GM21390 (cell line): ENCODE results near the gene RIT2.

Experiments used
- ATAC-seq: cut with Tn5 transposase; IDR thresholded peaks from one replicate; pipeline ENCODE4 v1.9.1; 2021; ENCODE audit not compliant: unreplicated experiment

RIT2 gene

DNA sequence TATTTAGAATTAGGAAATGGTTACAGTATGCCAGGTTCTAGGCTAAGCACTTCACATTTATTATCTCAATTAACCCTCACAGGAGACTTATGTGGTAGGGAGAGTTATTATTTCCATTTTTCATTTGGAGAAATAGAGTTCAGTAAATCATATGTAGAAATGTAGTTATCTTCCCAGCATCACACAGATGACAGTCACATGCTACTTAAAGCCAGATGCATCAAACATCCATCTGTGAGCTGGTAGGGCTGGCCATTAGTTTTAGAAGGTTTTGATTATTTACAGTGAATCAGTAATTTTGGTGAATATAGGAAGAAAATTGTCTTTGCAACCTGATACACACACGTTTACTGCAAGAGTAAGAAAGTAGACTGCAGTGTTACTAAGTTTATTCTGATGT, 97.9 kb downstream of the RIT2 start:
- ATAC-seq = no peak

DNA sequence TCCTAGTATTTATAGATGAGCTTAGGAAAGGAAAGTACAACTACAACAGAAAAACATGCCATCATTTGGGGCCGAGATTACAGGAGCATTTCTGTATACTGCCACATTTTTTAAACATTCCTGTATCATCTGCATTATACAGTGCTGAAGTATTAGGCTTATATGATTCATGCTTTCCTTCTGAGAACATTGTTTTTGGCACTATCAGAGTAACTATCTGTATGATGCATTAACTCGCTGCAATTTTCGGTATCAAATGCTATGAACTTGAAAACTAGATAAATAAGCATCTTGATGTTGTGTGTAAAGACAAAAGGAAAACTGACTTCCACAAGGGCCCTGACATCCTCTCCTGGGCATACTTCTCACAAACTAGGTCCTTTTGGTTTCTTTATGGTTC, 102.0 kb downstream of the RIT2 start:
- no peak for ATAC-seq

DNA sequence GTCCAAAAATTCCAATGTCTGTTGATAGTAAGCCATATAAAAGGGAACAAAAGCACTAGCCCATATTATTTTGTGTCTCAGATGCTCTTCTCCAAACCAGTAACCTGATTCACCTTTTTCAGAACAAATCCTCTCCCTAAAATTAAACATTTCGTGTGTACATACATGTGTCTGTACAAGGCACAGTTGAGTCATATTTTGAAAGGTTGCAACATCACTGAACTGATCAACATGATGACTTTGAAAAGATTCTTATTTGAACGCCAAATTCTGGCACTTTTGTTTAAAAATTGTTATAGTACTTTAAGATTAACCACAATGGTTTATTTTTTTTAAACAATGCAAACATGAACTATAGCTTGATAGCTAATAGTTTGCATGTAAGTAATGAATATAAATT, 102.5 kb downstream of the RIT2 start:
- ATAC-seq = no peak

DNA sequence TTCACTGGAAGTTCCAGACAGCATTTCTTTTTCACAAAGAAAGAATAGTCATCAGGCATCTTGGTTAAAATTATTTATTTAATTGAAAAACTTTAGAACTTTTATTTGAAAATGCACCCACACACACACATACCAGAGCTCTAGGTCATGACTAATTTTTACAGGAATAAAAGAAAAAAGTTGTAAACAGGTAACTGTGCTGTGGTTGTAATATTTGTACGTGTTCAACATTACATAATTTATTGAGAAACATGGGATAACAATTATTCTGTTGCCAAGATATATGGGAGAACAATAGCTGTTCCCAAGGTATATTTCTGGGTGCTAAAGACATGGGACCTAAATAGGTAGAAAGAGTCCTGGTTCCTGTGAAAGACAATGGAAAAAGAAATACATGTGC, 104.9 kb downstream of the RIT2 start:
- ATAC-seq = no peak

DNA sequence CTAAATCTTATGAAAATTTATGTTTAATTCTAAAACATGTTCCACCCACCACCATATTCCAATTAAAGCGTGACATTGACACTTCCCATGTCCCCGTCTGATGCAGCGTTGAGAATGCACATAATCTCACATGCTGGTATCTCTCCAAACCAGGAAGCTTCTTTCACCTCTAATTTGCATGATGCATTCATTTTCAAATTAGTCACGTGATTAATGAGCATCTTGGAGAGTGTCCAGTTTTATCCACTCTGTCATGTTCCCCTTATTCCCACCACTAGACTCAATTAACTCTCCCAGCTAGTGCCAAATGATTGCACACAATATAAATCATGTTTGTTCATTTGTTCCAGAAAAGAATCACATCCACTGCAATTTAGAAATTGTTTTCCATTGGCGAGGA, 105.8 kb downstream of the RIT2 start:
- no peak for ATAC-seq

DNA sequence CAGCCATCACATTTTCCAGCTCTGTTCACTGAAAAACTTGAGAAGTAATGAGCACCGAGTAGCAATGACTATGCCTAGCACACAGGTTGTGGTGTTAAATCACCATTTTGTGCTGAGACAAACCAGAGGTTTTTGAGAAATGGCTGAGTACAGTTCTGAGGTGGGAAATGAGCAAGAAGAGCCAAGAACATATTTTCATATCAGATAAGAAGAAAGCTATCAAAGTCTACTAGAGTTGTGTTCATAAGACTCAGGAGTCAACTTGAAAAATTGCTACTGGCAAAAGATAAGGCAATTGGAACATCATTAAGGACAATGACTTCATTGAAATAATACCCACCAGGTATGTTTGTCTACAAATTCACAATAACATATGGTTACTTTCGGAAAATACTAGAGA, 108.1 kb downstream of the RIT2 start:
- no peak for ATAC-seq

DNA sequence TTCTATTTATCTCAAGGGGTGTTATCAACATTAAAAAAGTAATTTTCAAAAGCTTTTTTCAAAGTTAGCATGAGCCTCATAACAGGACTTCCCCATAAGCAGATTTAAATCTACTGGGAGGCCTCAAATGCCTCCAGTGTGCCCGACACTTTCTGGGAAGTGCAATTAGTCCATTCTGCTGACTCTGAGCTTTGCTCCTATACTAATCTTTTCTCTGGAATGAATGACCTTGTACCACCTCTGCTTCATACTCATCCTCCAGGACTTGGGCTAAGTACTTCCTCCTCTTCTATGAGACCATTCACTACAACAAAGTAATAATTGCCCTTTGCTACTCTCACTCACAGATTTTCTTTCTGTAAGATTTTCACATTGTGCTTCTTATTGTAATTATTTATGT, 111.1 kb downstream of the RIT2 start:
- no peak for ATAC-seq

DNA sequence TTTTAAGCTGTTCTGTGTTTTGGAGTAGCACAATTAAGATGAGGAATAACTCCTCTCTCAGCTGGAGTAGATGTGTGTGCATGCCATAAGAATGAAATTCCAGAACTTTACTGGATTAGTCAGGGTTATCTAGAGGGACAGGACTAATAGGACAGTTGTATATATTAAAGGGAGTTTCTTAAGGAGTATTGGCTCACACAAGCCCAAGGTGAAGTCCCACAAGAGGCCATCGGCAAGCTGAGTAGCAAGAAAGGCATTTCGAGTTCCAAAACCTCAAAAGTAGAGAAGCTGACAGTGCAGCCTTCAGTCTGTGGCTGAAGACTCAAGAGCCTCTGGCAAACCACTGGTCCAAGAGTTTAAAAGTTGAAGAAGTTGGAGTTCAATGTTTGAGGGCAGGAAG, 113.7 kb downstream of the RIT2 start:
- no peak for ATAC-seq

DNA sequence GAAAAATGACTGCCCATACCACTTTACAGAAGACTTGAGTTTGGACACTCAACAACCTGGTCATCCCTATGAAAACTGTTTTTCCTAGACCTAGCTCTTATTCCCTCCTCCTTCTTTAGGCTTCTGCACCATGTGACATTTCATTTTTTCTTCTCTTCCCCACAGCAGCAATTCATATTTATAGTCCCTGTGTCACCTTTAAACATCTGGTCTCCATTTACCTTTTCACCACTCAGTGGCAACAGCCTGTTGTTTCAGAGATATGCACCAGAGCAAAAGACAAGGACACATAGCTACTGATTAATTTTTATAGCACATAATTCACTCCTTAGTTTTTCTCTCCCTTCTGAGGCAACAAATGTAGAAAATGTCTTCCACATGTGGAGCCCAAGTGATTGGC, 118.7 kb downstream of the RIT2 start:
- no peak for ATAC-seq

DNA sequence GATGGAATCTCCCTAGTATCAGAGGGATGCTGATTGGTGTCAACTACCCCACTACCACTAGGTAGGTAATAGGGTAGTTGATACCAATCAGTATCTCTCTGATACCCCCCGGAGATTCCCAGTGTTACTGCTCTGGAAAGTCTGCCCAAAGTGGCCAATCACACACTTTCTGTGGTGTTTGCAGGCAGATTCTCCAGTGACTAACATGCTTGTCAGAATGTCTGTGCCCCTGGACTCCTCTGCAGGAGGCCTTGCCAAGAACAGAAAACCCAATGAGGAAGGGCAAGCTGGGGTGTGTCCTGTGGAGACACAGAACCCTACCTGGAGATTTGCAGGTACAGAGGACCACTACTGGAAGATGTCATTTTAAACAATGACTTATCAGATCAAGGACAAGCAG, 135.1 kb downstream of the RIT2 start:
- no peak for ATAC-seq

DNA sequence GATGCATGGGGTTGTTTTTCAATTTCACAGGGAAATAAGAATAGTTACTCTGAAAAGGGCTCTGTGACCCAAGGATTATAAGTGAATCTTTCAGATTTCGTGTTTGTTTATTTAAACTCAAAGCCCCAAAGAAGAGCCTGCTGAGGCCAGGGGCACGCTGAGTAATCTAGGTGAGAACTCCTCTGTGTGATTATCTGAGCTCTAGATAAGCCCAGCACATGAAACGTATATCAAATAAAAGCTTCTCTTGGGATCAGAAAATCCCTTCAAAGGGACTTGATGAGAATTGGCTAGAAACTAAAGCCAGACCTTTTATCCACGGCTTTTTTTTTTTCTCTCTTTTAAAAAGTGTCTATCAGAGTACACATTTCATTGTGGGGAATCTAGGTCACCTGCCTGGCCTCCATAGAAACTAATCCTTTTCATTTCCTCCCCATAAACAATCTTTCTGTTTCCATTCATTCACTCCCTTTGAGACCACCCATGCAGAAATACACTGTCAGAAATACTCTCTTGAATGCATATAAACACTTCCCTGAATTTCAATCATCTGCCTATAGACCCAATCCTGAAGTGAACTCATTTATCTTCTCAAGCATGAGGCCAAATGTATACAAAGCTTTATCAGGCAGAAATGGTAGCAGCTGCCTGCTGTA, 137.4 kb downstream of the RIT2 start:
- ATAC-seq = no peak

DNA sequence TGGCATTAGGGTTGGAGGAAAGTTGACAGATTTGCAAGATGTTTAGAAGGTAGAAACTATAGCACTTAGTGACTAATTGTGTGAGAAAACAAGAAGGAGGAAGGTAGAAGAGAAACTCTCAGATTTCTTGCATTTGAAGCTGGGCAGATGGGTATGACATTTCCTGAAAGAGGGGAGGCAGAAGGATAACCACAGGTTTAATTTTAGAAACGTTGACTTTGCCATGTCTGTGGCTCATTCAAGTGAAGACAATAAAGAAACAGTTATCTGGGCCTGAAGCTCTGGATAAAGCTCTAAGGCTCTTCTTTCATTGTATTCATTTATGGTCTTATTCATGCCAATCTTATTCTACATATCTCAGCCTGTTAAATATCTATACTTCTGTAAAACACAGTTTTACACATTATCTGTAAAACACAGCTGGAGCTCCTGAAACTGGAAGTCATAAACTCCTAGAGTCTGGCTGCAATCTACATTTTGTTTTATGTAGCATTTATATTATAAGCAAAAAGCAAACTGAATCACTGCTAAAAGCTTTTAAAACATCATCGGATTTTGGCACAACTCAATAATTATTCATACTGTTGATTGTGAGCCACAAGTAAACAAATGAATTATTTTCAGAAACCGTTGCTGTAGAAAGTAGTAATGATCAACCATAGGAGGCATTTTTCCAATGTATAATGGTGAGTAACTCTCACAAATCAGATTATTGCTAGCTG, 138.5 kb downstream of the RIT2 start:
- no peak for ATAC-seq

DNA sequence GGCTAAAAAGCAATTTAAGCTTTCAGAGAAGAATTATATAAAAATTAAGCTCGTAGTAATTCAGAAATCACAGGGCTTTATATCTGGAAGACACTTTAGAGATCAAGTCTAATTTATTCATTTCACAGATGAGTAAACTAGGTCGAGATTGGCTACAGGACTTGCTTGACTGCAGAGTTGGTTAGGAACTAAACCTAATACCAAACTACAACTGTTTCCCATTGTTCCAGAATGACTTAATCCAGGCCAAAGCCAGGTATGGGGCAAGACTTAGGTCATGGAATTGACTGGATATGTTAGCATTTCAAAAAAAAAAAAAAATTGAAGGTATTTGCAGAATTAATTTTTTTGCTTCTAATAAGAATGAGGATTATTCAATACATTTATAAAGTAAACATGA, 146.1 kb downstream of the RIT2 start:
- ATAC-seq = no peak

DNA sequence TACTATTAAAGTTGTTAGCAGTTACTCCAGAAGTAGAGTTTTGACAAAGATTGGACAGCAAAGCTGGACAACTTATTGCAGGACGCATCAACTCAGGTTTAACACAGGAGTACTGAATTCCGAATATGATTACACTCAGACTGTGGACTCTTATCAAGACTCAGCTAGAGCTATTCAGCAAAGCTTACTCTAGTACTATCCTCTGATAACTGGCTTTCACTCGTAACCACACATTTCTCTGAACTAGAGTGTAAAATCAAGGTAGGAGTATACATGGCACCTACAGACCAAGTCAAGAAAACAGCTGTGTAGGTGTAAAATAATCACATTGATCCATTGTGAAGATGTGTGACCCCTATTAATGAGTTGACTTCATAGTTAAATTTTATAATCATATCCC, 154.2 kb downstream of the RIT2 start:
- ATAC-seq = no peak

DNA sequence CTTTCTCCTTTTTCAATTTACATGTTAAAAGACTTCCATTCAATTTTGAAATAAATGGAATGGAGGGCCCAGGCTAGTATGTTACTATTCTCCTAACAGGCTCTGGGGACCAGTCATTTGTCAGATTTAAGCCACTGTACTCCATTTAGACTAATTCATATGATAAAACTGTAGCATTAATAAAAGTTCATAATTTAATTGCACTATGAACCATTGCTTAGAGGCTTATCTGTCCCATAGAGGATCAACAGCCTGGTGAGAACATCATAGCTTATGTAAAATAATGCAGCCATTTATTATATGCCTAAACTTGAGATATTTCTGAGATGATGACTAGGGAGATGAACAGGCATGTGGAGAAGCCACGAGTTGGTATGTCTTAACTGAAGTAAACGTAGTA, 156.0 kb downstream of the RIT2 start:
- ATAC-seq = no peak

DNA sequence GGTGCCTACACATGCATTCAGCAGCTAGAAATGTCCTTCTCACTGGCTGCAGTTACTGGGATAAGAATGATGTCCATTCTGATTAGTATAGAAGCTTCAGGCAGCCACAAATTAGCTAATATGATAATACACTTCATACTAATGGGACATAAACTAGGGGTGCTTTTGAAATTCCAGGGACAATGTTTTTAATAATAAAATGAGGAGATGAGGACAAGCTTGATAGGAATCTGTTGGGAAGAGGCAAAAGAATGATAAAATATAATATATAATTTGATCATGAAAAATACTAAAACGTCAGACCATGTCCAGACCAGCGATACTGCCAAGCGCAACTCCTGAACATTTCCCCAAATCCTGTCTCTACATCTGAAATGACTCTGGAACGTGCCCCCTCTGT, 157.1 kb downstream of the RIT2 start:
- no peak for ATAC-seq

DNA sequence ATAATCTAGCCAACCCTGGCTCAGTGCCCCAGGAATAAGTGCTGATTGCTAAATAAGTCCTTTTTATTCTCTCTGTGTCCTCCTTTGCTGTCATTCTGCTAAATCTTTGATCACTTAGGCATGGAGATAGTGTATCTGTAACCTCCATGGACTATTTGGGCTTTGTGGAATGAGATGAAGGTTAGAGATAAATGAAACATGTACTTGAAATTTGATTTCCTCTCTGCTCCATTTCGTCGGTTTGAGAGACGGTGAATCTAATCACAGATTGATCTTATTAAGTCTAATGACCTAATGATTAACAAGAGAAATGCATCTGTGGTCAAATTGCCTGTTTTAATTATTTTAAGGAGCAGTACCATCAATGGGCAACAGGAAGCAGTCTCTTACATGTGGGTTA, 159.2 kb downstream of the RIT2 start:
- ATAC-seq = no peak

DNA sequence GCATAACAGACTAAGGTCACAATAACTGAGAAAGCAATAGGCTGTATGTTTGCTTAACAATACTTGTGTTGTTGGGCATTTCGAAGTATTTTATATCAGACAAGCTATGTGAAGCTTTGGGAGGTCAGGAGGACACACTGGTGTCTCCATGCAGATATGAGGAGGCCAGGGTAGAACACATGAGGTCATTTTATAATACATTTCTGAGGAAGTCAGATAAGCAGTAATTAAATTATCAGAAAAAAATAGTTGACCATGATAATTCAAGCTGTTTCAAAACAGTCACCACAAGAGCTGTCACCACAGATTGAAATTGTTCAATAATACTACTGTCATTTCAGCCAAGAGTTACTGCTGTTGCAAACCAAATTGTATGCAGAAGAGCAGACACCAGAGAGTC, 160.6 kb downstream of the RIT2 start:
- no peak for ATAC-seq

DNA sequence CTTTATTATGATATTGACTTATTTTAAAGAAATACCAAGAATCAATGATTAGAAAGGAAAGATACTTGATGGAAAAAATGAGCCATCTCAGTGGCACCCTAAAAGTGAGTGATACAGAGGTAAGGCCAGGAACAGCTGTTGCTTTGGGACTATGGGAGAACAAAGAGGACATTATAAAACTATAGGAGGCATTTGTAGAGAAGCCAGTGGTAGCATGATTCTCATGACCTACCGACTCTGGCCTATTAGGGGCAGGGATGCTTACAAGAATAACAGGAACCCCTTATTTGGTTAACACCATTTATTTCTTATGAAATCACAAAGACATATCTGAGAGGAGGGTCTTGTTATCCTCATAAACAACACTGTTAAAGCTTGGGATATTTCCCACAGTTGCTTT, 162.2 kb downstream of the RIT2 start:
- no peak for ATAC-seq

DNA sequence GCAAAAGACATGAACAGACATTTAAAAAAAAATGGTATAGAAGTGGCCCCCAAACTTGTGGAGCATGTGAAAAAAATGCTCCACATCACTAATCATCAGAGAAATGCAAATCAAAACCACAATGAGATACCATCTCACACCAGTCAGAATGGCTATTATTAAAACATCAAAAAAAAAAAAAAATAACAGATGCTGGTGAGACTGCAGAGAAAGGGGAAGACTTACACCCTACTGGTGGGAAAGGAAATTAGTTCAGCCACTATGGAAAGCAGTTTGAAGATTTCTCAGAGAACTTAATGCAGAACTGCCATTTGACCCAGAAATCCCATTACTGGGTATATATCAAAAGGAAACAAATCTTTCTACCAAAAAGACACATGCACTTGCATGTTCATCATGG, 164.8 kb downstream of the RIT2 start:
- no peak for ATAC-seq

DNA sequence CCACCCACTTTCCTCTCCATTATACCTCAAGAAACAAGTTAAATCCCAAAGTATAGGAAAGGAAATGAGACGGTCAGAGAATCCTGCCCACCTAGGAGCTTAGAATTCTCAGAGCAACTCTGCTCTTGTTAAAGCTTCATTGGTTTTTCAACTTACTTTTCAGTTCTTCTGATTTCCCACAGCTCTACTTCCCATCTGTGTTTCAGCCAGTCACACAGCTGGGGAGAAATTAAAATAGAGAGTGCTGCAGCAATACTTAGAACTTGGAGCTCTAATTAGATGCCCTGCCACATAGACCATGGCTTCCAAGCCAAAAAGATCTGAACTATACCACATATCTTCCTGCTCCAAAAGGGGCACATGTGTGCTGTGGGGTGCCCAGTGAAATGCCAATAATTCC, 166.7 kb downstream of the RIT2 start:
- no peak for ATAC-seq

DNA sequence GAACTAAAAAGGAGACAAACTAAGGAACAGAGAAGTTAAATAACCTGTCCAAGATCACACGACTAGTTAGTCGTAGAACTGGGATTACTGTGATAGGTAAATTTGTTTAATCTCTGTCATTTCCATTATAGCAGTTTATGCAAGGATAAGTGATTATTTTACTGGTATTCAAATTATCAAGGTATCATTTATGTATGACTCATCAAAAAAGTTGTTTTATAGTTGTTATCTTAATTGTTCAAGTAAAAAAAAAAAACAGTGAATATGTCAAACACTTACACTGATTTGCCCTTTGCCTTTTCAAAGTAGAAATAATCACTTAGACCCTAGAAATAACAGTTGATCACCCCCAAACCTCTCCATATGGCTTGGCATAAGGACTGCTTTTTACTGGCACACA, 173.6 kb downstream of the RIT2 start:
- ATAC-seq = no peak

DNA sequence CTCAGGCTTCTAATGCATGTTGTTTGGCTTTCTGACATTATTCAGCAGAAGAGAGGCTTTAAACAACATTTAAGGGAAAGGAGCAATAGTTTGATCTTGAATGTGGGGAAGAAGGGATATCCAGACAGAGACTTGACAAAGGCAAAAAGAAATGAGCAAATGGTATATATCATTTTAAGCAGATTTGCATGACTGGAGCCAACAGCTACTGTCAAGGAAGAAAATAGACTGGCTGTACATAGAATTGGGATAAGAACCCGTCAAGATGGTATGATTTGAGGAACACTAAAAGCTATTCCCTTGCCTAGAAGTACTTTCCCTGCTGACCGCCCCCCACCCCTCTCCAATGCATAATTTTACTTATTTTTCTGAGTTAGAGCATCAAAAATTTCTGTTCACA, 174.5 kb downstream of the RIT2 start:
- no peak for ATAC-seq
